ENCODE data around the gene SEMA6C.

GRCh38 chr1:151146072-151146411 is 389 bp downstream of the SEMA6C start:
- TF ChIP-seq CTCF (optimal IDR thresholded peaks at IDR 0.05 in 1 of 3, IDR thresholded peaks at IDR 0.05 in 1 of 3, conservative IDR thresholded peaks at IDR 0.05 in 1 of 3; ENCODE audit: extremely low read depth in 1 of 3, insufficient read depth in 2 of 3, low read length in 3 of 3) = no peak
- no peak for TF ChIP-seq EZH2 (IDR thresholded peaks at IDR 0.05; ENCODE audit: low read length)
